ENCODE measurements around the gene GPR26. TPM values are rescaled to one million over a fixed set of nuclear protein-coding genes. Genes with fewer than 3 reads are reported as not detected.

The GPR26 gene
- total and polyA plus RNA-seq, 3 experiments from 2014 or later = not detected

GRCh38 chr10:123677556-123677955, 11.4 kb downstream of the GPR26 start:
- Mint-ChIP-seq H3K4me3 (no peak overlapping the region), H3K4me1 (no peaks in the 10 kb centered on the region), H3K36me3 (no peaks in the 10 kb centered on the region), H3K27ac (no peak overlapping the region), H3K27me3 (peaks cover 0 to 2% of the 10 kb centered on the region in 2 donors), H3K9me3 (peaks cover 0 to 2% (median 0%) of the 10 kb centered on the region in 5 donors)
- H3K4me1 ChIP-seq (ENCODE audit: insufficient read depth, low read length) = no peaks in the 10 kb centered on the region
- H3K9me3 ChIP-seq (ENCODE audit: low read length) = no peaks in the 10 kb centered on the region
- ChIA-PET POLR2A (no interaction called here), CTCF (no interaction called here)
- H3K4me3 ChIP-seq (ENCODE audit: low read length) = no peak overlapping the region
- no peak for DNase-seq
- H3K27ac ChIP-seq (ENCODE audit: low read depth, low read length) = no peak overlapping the region
- H3K36me3 ChIP-seq (ENCODE audit: insufficient read depth, low read length) = no peaks in the 10 kb centered on the region
- no peaks in the 10 kb centered on the region for H3K27me3 ChIP-seq (ENCODE audit: insufficient read depth, low read length, poor library complexity, severe bottlenecking)

- Mint-ChIP-seq H3K27me3 (peaks cover 0 to 2% of the 10 kb centered on the region in 2 donors), H3K9me3 (peaks cover 0 to 2% (median 0%) of the 10 kb centered on the region in 5 donors), H3K4me1 (no peaks in the 10 kb centered on the region), H3K4me3 (no peak overlapping the region), H3K27ac (no peak overlapping the region), H3K36me3 (no peaks in the 10 kb centered on the region)
- Histone ChIP-seq H3K27me3 (ENCODE audit: insufficient read depth, low read length, poor library complexity, severe bottlenecking) (no peaks in the 10 kb centered on the region), H3K36me3 (ENCODE audit: insufficient read depth, low read length) (no peaks in the 10 kb centered on the region), H3K27ac (ENCODE audit: low read depth, low read length) (no peak overlapping the region), H3K4me3 (ENCODE audit: low read length) (no peak overlapping the region), H3K9me3 (ENCODE audit: low read length) (no peaks in the 10 kb centered on the region), H3K4me1 (ENCODE audit: insufficient read depth, low read length) (no peaks in the 10 kb centered on the region)
- ChIA-PET CTCF (no interaction called here), POLR2A (no interaction called here)
- DNase-seq = no peak
Observed at GRCh38 chr10:123678376-123678775, 12.2 kb downstream of the GPR26 start.

DNA sequence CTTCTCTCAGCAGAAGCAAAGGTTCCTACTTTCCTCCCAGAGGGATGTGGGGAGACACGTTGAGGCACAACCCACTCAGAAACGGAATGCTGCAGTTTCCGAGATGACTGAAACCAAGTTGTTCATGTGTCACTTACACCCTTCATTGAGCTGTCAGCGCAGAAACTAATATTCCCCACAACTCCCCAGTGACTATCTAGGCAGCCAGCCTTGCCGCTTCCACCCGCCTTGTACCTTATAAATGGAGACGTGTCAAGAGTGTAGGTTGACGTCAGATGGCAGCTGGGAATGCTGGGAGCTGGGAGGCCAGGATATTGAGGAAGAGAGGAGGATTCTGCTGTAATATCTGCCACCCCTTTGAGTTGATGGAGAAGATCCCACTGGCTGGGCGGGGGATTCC, 15.1 kb downstream of the GPR26 start:
- Mint-ChIP-seq H3K27me3 (peaks cover 4% of the 10 kb centered on the region in 2 donors), H3K36me3 (no peaks in the 10 kb centered on the region), H3K4me3 (no peak overlapping the region), H3K9me3 (peaks cover 0 to 2% (median 0%) of the 10 kb centered on the region in 5 donors), H3K27ac (no peak overlapping the region), H3K4me1 (no peaks in the 10 kb centered on the region)
- H3K36me3 ChIP-seq (ENCODE audit: insufficient read depth, low read length) = no peaks in the 10 kb centered on the region
- no peak overlapping the region for H3K27ac ChIP-seq (ENCODE audit: low read depth, low read length)
- DNase-seq = no peak
- no peaks in the 10 kb centered on the region for H3K9me3 ChIP-seq (ENCODE audit: low read length)
- H3K4me3 ChIP-seq (ENCODE audit: low read length) = no peak overlapping the region
- CTCF ChIA-PET = no interaction called here
- H3K4me1 ChIP-seq (ENCODE audit: insufficient read depth, low read length) = no peaks in the 10 kb centered on the region
- POLR2A ChIA-PET = no interaction called here
- H3K27me3 ChIP-seq (ENCODE audit: insufficient read depth, low read length, poor library complexity, severe bottlenecking) = no peaks in the 10 kb centered on the region

GRCh38 chr10:123682477-123682876, 16.3 kb downstream of the GPR26 start:
- Histone ChIP-seq H3K4me3 (ENCODE audit: low read length) (no peak overlapping the region), H3K36me3 (ENCODE audit: insufficient read depth, low read length) (no peaks in the 10 kb centered on the region), H3K27me3 (ENCODE audit: insufficient read depth, low read length, poor library complexity, severe bottlenecking) (no peaks in the 10 kb centered on the region), H3K9me3 (ENCODE audit: low read length) (no peaks in the 10 kb centered on the region), H3K4me1 (ENCODE audit: insufficient read depth, low read length) (no peaks in the 10 kb centered on the region), H3K27ac (ENCODE audit: low read depth, low read length) (no peak overlapping the region)
- H3K36me3 Mint-ChIP-seq = no peaks in the 10 kb centered on the region
- H3K9me3 Mint-ChIP-seq = peaks cover 0 to 2% (median 0%) of the 10 kb centered on the region in 5 donors
- POLR2A ChIA-PET = no interaction called here
- DNase-seq = no peak
- H3K27me3 Mint-ChIP-seq = peaks cover 4% of the 10 kb centered on the region in 2 donors
- H3K4me1 Mint-ChIP-seq = no peaks in the 10 kb centered on the region
- CTCF ChIA-PET = no interaction called here
- no peak overlapping the region for H3K4me3 Mint-ChIP-seq
- H3K27ac Mint-ChIP-seq = no peak overlapping the region

DNA sequence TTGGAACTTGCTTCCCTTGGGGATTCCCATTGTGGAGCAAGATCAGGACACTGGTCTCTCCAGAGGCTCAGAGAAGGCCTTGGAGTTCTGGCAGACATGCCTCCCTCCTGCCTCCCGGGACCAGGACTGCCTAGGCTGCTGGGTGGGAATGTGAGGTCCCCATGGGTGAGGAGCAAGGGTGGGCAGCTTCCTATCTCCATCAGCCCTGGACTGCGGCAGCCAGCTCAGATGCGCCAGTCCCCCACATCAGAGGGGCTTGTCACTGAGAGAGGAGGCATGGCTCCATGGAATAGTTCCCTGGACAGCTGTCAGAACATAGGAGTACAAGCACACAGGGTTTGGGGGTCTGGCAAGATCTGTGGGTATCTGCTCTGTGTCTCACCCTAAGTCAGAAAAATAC, 17.3 kb downstream of the GPR26 start:
- no peak overlapping the region for H3K27ac ChIP-seq (ENCODE audit: low read depth, low read length)
- no peak overlapping the region for H3K4me3 Mint-ChIP-seq
- H3K9me3 ChIP-seq (ENCODE audit: low read length) = no peaks in the 10 kb centered on the region
- no peak overlapping the region for H3K4me3 ChIP-seq (ENCODE audit: low read length)
- H3K27me3 Mint-ChIP-seq = peaks cover 2 to 4% of the 10 kb centered on the region in 2 donors
- ChIA-PET POLR2A (no interaction called here), CTCF (no interaction called here)
- no peaks in the 10 kb centered on the region for H3K36me3 Mint-ChIP-seq
- H3K4me1 Mint-ChIP-seq = no peaks in the 10 kb centered on the region
- H3K4me1 ChIP-seq (ENCODE audit: insufficient read depth, low read length) = no peaks in the 10 kb centered on the region
- H3K9me3 Mint-ChIP-seq = peaks cover 0 to 2% (median 0%) of the 10 kb centered on the region in 5 donors
- H3K27me3 ChIP-seq (ENCODE audit: insufficient read depth, low read length, poor library complexity, severe bottlenecking) = no peaks in the 10 kb centered on the region
- no peak for DNase-seq
- no peak overlapping the region for H3K27ac Mint-ChIP-seq
- no peaks in the 10 kb centered on the region for H3K36me3 ChIP-seq (ENCODE audit: insufficient read depth, low read length)

DNA sequence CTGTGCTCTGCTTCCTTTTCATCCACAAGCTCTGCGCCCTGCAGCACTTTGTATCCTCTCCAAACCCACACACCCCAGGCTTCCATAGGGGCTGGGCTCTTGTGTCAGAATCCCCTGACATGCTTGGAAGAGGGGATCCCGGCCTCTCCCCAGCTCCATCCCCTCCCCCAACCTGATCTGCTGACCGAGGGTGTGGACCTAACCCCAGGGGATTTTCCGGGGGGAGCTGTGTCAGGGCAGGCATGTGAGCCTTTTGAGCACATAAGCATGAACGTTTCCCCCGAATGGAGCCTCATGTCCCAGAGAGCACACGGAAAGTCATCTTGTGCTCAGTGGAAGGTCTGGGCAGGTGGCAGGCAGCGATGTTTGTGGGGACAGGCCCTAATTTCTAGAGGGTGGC, 17.7 kb downstream of the GPR26 start:
- no peak overlapping the region for H3K27ac Mint-ChIP-seq

DNA sequence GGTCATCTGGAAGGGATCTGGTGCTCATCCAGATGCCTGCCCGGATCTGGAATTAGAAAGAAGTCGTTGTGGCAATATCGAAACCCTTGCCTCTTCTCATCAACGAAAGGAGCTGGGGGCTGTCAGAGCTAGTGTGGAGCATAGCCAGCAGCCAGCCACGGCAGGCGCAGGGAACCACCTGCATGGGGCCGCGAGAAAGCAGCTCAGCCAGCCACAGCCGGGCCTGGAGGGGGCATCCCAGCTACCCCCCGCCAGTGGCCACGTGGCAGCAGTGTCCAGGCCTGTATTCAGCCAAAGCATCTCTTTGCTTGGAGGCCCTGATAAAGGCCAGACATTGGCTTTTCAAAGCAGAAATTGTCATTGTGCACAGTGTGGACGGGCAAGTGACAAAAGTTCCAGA, 19.1 kb downstream of the GPR26 start:
- no peak overlapping the region for H3K4me3 ChIP-seq (ENCODE audit: low read length)
- no peak overlapping the region for H3K4me3 Mint-ChIP-seq
- H3K9me3 ChIP-seq (ENCODE audit: low read length) = no peaks in the 10 kb centered on the region
- H3K4me1 Mint-ChIP-seq = no peaks in the 10 kb centered on the region
- no peaks in the 10 kb centered on the region for H3K27me3 ChIP-seq (ENCODE audit: insufficient read depth, low read length, poor library complexity, severe bottlenecking)
- H3K9me3 Mint-ChIP-seq = peaks cover 0 to 2% (median 0%) of the 10 kb centered on the region in 5 donors
- no peak overlapping the region for H3K27ac Mint-ChIP-seq
- H3K4me1 ChIP-seq (ENCODE audit: insufficient read depth, low read length) = no peaks in the 10 kb centered on the region
- no peaks in the 10 kb centered on the region for H3K36me3 Mint-ChIP-seq
- H3K27me3 Mint-ChIP-seq = peaks cover 2 to 4% of the 10 kb centered on the region in 2 donors
- H3K36me3 ChIP-seq (ENCODE audit: insufficient read depth, low read length) = no peaks in the 10 kb centered on the region
- DNase-seq = no peak
- CTCF ChIA-PET = no interaction called here
- no peak overlapping the region for H3K27ac ChIP-seq (ENCODE audit: low read depth, low read length)
- POLR2A ChIA-PET = no interaction called here

More for the DNA sequence above, 17.7 kb downstream of the GPR26 start:
- H3K9me3 ChIP-seq (ENCODE audit: low read length) = no peaks in the 10 kb centered on the region
- no peaks in the 10 kb centered on the region for H3K27me3 ChIP-seq (ENCODE audit: insufficient read depth, low read length, poor library complexity, severe bottlenecking)
- H3K4me1 ChIP-seq (ENCODE audit: insufficient read depth, low read length) = no peaks in the 10 kb centered on the region
- Mint-ChIP-seq H3K4me3 (no peak overlapping the region), H3K9me3 (peaks cover 0 to 2% (median 0%) of the 10 kb centered on the region in 5 donors), H3K27me3 (peaks cover 2 to 4% of the 10 kb centered on the region in 2 donors), H3K36me3 (no peaks in the 10 kb centered on the region), H3K4me1 (no peaks in the 10 kb centered on the region)
- ChIA-PET POLR2A (no interaction called here), CTCF (no interaction called here)
- no peak overlapping the region for H3K4me3 ChIP-seq (ENCODE audit: low read length)
- no peak overlapping the region for H3K27ac ChIP-seq (ENCODE audit: low read depth, low read length)
- H3K36me3 ChIP-seq (ENCODE audit: insufficient read depth, low read length) = no peaks in the 10 kb centered on the region
- no peak for DNase-seq

DNA sequence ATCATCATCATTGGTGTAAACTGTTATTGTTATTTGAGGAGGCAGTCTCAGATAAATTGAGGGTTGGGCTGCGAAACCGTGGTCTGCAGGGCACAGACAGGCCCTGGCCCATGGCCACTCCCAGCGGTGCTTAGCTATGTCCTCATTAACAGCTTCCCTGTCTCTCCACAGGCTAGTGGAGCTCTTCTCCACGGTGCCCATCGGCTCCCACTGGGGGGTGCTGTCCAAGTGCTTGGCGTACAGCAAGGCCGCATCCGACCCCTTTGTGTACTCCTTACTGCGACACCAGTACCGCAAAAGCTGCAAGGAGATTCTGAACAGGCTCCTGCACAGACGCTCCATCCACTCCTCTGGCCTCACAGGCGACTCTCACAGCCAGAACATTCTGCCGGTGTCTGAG, 21.6 kb downstream of the GPR26 start:
- no peak overlapping the region for H3K27ac ChIP-seq (ENCODE audit: low read depth, low read length)
- ChIA-PET POLR2A (no interaction called here), CTCF (no interaction called here)
- no peaks in the 10 kb centered on the region for H3K27me3 ChIP-seq (ENCODE audit: insufficient read depth, low read length, poor library complexity, severe bottlenecking)
- Mint-ChIP-seq H3K27ac (no peak overlapping the region), H3K27me3 (peaks cover 4 to 8% of the 10 kb centered on the region in 2 donors), H3K9me3 (peaks cover 0 to 2% (median 0%) of the 10 kb centered on the region in 5 donors), H3K4me1 (no peaks in the 10 kb centered on the region), H3K4me3 (no peak overlapping the region), H3K36me3 (no peaks in the 10 kb centered on the region)
- no peak overlapping the region for H3K4me3 ChIP-seq (ENCODE audit: low read length)
- no peaks in the 10 kb centered on the region for H3K9me3 ChIP-seq (ENCODE audit: low read length)
- no peaks in the 10 kb centered on the region for H3K4me1 ChIP-seq (ENCODE audit: insufficient read depth, low read length)
- no peaks in the 10 kb centered on the region for H3K36me3 ChIP-seq (ENCODE audit: insufficient read depth, low read length)
- no peak for DNase-seq

- H3K9me3 Mint-ChIP-seq = peaks cover 0 to 3% (median 0%) of the 10 kb centered on the region in 5 donors
Observed at GRCh38 chr10:123689880-123690279, 23.7 kb downstream of the GPR26 start.

More at GRCh38 chr10:123689880-123690279, 23.7 kb downstream of the GPR26 start:
- no peak for DNase-seq
- POLR2A ChIA-PET = no interaction called here
- CTCF ChIA-PET = no interaction called here
- Histone ChIP-seq H3K27me3 (ENCODE audit: insufficient read depth, low read length, poor library complexity, severe bottlenecking) (no peaks in the 10 kb centered on the region), H3K4me3 (ENCODE audit: low read length) (no peak overlapping the region), H3K4me1 (ENCODE audit: insufficient read depth, low read length) (no peaks in the 10 kb centered on the region), H3K36me3 (ENCODE audit: insufficient read depth, low read length) (no peaks in the 10 kb centered on the region), H3K27ac (ENCODE audit: low read depth, low read length) (no peak overlapping the region), H3K9me3 (ENCODE audit: low read length) (no peaks in the 10 kb centered on the region)
- Mint-ChIP-seq H3K27ac (no peak overlapping the region), H3K4me1 (no peaks in the 10 kb centered on the region), H3K27me3 (peaks cover 0 to 5% of the 10 kb centered on the region in 2 donors), H3K4me3 (no peak overlapping the region), H3K36me3 (no peaks in the 10 kb centered on the region)
